ENCODE results near the gene CADPS2. TPM values are rescaled to one million over a fixed set of nuclear protein-coding genes. Genes with fewer than 3 reads are reported as not detected.

The CADPS2 gene
- total and polyA plus RNA-seq, 5 donors from 2014 or later = 0.07 TPM; not detected in 4

DNA sequence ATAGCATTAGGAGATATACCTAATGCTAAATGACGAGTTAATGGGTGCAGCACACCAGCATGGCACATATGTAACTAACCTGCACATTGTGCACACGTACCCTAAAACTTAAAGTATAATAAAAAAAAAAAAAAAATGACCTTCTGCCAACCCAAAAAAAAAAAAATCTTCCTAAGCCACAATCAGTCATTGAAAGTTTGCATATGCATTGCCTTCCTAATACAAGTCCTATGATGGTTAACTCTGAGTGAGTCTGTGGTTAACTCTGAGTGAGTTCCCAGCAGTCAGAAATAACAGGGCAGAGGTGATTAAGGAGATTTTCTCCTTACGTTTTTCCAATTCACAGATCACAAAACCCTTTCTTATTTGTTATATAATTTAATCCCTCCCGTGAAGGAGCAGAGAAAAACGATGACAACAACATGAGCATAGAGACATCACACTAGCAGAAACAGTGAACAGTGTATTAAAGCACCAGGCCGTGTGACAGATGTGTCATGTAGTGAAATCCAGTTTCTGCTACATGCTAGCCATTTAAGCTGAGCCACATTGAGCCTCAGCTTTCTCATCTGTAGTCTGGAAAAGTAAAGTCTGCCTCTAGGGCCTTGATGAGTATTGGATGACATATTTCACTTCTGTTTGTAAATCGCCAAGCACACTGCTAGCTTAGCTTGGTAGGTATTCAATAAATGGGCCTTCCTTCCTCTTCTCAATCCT, 176.2 kb downstream of the CADPS2 start:
- Mint-ChIP-seq H3K9me3 (peaks cover 0 to 17% (median 6%) of the 10 kb centered on the region in 7 donors), H3K36me3 (no peaks in the 10 kb centered on the region), H3K4me1 (no peaks in the 10 kb centered on the region), H3K27me3 (no peaks in the 10 kb centered on the region), H3K4me3 (no peak overlapping the region), H3K27ac (no peak overlapping the region)
- H3K27ac ChIP-seq (ENCODE audit: insufficient read depth, low read length, poor library complexity, severe bottlenecking) = no peak overlapping the region
- ATAC-seq (ENCODE audit: low read depth in 2 of 2) (no peak), DNase-seq (no peak)
- no peaks in the 10 kb centered on the region for H3K4me1 ChIP-seq (ENCODE audit: control insufficient read depth, insufficient read depth, low read length, poor library complexity, severe bottlenecking)
- H3K4me3 ChIP-seq (ENCODE audit: low read depth, low read length) = no peak overlapping the region
- no peaks in the 10 kb centered on the region for H3K36me3 ChIP-seq (ENCODE audit: control insufficient read depth, insufficient read depth, low read length)
- H3K9me3 ChIP-seq (ENCODE audit: control insufficient read depth in 2 of 2, low read length in 2 of 2) = no peaks in the 10 kb centered on the region
- no peaks in the 10 kb centered on the region for H3K27me3 ChIP-seq (ENCODE audit: control insufficient read depth, insufficient read depth, low read length)

DNA sequence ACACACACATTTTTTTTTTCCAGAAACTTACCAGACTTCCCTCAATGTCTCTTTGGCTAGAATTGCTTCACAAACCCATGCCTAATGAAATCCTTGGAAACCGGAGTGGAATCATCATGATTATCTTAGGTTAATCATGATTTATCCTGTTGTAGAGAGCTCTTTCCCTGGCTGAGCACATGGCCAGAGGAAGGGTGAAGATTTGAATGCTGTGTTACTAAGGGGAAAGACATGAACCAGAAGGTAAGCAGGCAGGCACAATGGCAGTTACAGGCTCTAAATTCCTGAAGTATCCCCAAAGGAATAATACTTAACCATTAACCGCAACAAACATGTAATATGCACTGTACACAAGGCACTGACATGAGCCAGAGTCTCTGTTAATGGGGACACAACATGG, 179.4 kb downstream of the CADPS2 start:
- no peaks in the 10 kb centered on the region for H3K9me3 ChIP-seq (ENCODE audit: control insufficient read depth in 2 of 2, low read length in 2 of 2)
- H3K36me3 Mint-ChIP-seq = no peaks in the 10 kb centered on the region
- H3K27me3 ChIP-seq (ENCODE audit: control insufficient read depth, insufficient read depth, low read length) = no peaks in the 10 kb centered on the region
- no peaks in the 10 kb centered on the region for H3K4me1 ChIP-seq (ENCODE audit: control insufficient read depth, insufficient read depth, low read length, poor library complexity, severe bottlenecking)
- H3K36me3 ChIP-seq (ENCODE audit: control insufficient read depth, insufficient read depth, low read length) = no peaks in the 10 kb centered on the region
- no peak overlapping the region for H3K27ac ChIP-seq (ENCODE audit: insufficient read depth, low read length, poor library complexity, severe bottlenecking)
- no peak for ATAC-seq (ENCODE audit: low read depth in 2 of 2)
- no peak overlapping the region for H3K4me3 ChIP-seq (ENCODE audit: low read depth, low read length)
- peaks cover 0 to 23% (median 5%) of the 10 kb centered on the region in 7 donors for H3K9me3 Mint-ChIP-seq
- H3K27me3 Mint-ChIP-seq = no peaks in the 10 kb centered on the region
- no peak overlapping the region for H3K4me3 Mint-ChIP-seq
- H3K4me1 Mint-ChIP-seq = no peaks in the 10 kb centered on the region
- no peak for DNase-seq
- H3K27ac Mint-ChIP-seq = no peak overlapping the region

DNA sequence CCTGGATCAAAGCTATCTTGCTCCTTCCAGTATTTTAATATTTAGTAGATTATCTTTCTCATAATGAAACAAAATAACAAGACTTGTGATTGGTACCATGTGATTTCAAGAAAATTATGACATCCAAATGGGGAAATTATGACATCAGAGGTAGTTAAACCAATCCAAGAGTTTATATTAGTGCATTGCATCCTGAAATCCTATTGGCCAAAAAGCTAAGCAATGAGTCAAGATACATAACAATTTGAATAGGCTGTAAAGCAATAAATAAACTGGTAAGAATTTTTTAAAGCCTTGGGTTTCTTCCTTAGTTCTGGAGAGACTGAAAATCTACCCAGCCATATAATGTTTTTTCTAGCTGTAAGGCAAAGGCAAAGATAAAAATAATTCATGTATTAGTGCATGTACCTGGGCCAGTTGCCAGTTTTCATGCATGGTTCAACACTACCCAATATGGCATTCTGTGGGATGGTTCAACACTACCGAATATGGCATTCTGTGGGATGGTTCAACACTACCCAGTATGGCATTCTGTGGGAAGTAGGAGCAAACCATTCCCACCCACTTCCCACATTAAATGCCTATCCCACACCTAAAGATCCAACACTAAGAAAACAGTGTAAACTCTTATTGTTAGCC, 183.3 kb downstream of the CADPS2 start, which contains the start of gene RNF148:
TSS of gene RNF148 (minus strand) at position 51 of the 639 bp plus-strand sequence. CDS start 172 bp downstream, outside the sequence.
- H3K27ac Mint-ChIP-seq = no peak within 1 kb of the TSS
- Histone ChIP-seq H3K27me3 (ENCODE audit: control insufficient read depth, insufficient read depth, low read length) (no peaks in the 10 kb centered on the region), H3K4me1 (ENCODE audit: control insufficient read depth, insufficient read depth, low read length, poor library complexity, severe bottlenecking) (no peaks in the 10 kb centered on the region), H3K4me3 (ENCODE audit: low read depth, low read length) (no peak within 1 kb of the TSS), H3K9me3 (ENCODE audit: control insufficient read depth in 2 of 2, low read length in 2 of 2) (no peaks in the 10 kb centered on the region), H3K27ac (ENCODE audit: insufficient read depth, low read length, poor library complexity, severe bottlenecking) (no peak within 1 kb of the TSS), H3K36me3 (ENCODE audit: control insufficient read depth, insufficient read depth, low read length) (no peaks in the 10 kb centered on the region)
- DNase-seq (no peak), ATAC-seq (ENCODE audit: low read depth in 2 of 2) (no peak)
- peaks cover 0 to 22% (median 6%) of the 10 kb centered on the region in 7 donors for H3K9me3 Mint-ChIP-seq
- no peaks in the 10 kb centered on the region for H3K27me3 Mint-ChIP-seq
- H3K36me3 Mint-ChIP-seq = no peaks in the 10 kb centered on the region
- no peak within 1 kb of the TSS for H3K4me3 Mint-ChIP-seq
- H3K4me1 Mint-ChIP-seq = no peaks in the 10 kb centered on the region

DNA sequence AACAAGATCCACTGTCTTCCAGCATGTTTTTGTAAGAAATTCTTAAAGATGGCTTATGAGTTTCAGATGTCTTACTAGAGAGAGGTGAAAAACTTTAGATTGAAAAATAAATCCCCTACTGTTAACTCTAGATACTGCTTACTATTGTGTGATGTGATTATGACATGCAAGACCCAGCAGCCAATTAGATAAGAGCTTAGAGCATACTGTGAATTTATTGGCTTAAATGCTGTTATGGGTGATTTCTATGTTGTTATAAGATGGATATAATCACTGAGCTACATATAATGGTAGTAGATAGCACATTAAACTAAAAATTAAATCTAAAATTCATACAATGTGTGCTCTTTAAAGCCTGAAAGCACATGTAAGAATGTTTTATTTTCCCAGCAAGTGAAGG, 187.2 kb downstream of the CADPS2 start, which contains the start of gene RNF133:
TSS of gene RNF133 (minus strand) at position 101 of the 400 bp plus-strand sequence. CDS start 199 bp downstream, outside the sequence.
- Histone ChIP-seq H3K27ac (ENCODE audit: insufficient read depth, low read length, poor library complexity, severe bottlenecking) (no peak within 1 kb of the TSS), H3K9me3 (ENCODE audit: control insufficient read depth in 2 of 2, low read length in 2 of 2) (no peaks in the 10 kb centered on the region), H3K27me3 (ENCODE audit: control insufficient read depth, insufficient read depth, low read length) (no peaks in the 10 kb centered on the region), H3K36me3 (ENCODE audit: control insufficient read depth, insufficient read depth, low read length) (no peaks in the 10 kb centered on the region), H3K4me3 (ENCODE audit: low read depth, low read length) (no peak within 1 kb of the TSS), H3K4me1 (ENCODE audit: control insufficient read depth, insufficient read depth, low read length, poor library complexity, severe bottlenecking) (no peaks in the 10 kb centered on the region)
- no peak for DNase-seq
- no peaks in the 10 kb centered on the region for H3K27me3 Mint-ChIP-seq
- no peak within 1 kb of the TSS for H3K4me3 Mint-ChIP-seq
- no peak for ATAC-seq (ENCODE audit: low read depth in 2 of 2)
- no peak within 1 kb of the TSS for H3K27ac Mint-ChIP-seq
- H3K36me3 Mint-ChIP-seq = no peaks in the 10 kb centered on the region
- H3K4me1 Mint-ChIP-seq = no peaks in the 10 kb centered on the region
- peaks cover 3 to 19% (median 9%) of the 10 kb centered on the region in 7 donors for H3K9me3 Mint-ChIP-seq

DNA sequence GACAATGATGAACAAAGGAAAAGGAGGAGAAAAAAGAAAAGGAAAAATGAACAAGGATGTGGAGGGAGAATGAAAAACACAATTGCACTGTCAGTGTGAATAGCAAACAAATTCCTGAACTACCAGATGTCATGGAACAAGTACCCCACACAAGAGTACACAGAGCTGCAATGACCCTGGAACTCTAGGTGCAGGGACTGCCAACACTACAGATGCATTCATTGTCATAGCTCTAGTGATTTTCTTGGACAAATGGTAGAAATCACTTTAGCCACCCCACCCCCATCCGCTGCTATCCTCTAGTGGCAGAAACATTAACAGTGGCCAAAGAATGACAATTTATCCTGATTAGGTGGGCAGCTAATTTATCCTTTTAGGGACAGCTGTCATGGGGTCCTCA, 190.4 kb downstream of the CADPS2 start:
- Mint-ChIP-seq H3K4me3 (no peak overlapping the region), H3K9me3 (peaks cover 6 to 18% (median 11%) of the 10 kb centered on the region in 7 donors), H3K27ac (no peak overlapping the region), H3K4me1 (no peaks in the 10 kb centered on the region), H3K36me3 (no peaks in the 10 kb centered on the region), H3K27me3 (no peaks in the 10 kb centered on the region)
- no peaks in the 10 kb centered on the region for H3K27me3 ChIP-seq (ENCODE audit: control insufficient read depth, insufficient read depth, low read length)
- no peak overlapping the region for H3K27ac ChIP-seq (ENCODE audit: insufficient read depth, low read length, poor library complexity, severe bottlenecking)
- DNase-seq (no peak), ATAC-seq (ENCODE audit: low read depth in 2 of 2) (no peak)
- H3K9me3 ChIP-seq (ENCODE audit: control insufficient read depth in 2 of 2, low read length in 2 of 2) = peaks cover 0 to 2% of the 10 kb centered on the region in 2 experiments
- H3K36me3 ChIP-seq (ENCODE audit: control insufficient read depth, insufficient read depth, low read length) = no peaks in the 10 kb centered on the region
- no peak overlapping the region for H3K4me3 ChIP-seq (ENCODE audit: low read depth, low read length)
- no peaks in the 10 kb centered on the region for H3K4me1 ChIP-seq (ENCODE audit: control insufficient read depth, insufficient read depth, low read length, poor library complexity, severe bottlenecking)

DNA sequence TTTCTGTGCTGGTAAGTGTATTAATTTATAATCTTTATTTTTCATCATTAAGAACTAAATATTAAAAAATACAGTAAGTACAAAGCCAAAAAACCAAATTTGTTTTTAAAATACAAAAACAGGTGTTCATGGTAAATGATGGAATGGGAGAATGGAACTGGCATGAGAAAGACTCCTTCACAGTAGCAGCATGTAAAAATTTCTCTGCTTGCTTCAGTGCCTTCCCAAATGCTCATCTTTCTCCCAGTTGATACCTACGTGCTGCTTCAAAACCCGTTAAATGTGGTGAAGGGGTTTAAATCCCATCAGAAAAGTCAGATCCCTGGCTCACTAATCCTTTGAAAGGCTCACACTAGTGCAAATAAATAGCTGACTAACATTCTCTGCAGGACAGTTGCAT, 191.6 kb downstream of the CADPS2 start:
- Mint-ChIP-seq H3K27me3 (no peaks in the 10 kb centered on the region), H3K9me3 (peaks cover 3 to 18% (median 8%) of the 10 kb centered on the region in 7 donors), H3K27ac (no peak overlapping the region), H3K4me1 (no peaks in the 10 kb centered on the region), H3K36me3 (no peaks in the 10 kb centered on the region), H3K4me3 (no peak overlapping the region)
- Histone ChIP-seq H3K9me3 (ENCODE audit: control insufficient read depth in 2 of 2, low read length in 2 of 2) (peaks cover 0 to 2% of the 10 kb centered on the region in 2 experiments), H3K27ac (ENCODE audit: insufficient read depth, low read length, poor library complexity, severe bottlenecking) (no peak overlapping the region), H3K36me3 (ENCODE audit: control insufficient read depth, insufficient read depth, low read length) (no peaks in the 10 kb centered on the region), H3K27me3 (ENCODE audit: control insufficient read depth, insufficient read depth, low read length) (no peaks in the 10 kb centered on the region), H3K4me3 (ENCODE audit: low read depth, low read length) (no peak overlapping the region), H3K4me1 (ENCODE audit: control insufficient read depth, insufficient read depth, low read length, poor library complexity, severe bottlenecking) (no peaks in the 10 kb centered on the region)
- no peak for ATAC-seq (ENCODE audit: low read depth in 2 of 2)
- DNase-seq = no peak

DNA sequence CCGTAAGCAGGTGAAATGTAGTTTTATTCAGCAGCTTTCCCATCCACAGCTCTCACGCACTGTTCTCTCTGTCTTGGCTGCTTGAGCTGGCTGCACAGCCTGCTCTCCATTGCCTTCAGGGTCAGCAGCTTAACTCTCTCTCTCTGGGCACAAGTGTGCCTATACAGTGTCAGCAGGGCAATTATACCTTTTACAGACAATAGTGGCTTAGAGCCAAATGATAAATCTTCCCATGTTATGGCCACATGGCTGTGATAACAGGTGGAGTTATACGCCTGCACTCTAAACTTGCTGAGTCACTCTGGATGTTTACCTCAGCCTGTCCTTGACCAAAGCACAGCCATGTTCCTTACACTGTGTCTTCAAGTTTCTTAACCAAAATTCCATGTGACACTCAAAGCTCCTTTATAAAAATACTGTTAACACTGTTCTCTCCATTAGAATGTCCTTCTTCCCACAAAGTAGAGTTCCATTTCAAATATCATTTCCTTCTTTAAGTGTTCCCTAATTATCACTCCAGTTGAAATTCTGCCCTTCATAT, 193.4 kb downstream of the CADPS2 start:
- H3K4me3 ChIP-seq (ENCODE audit: low read depth, low read length) = no peak overlapping the region
- Mint-ChIP-seq H3K36me3 (no peaks in the 10 kb centered on the region), H3K9me3 (peaks cover 2 to 17% (median 8%) of the 10 kb centered on the region in 7 donors), H3K4me3 (no peak overlapping the region), H3K4me1 (no peaks in the 10 kb centered on the region), H3K27ac (no peak overlapping the region), H3K27me3 (no peaks in the 10 kb centered on the region)
- H3K27me3 ChIP-seq (ENCODE audit: control insufficient read depth, insufficient read depth, low read length) = no peaks in the 10 kb centered on the region
- ATAC-seq (ENCODE audit: low read depth in 2 of 2) (no peak), DNase-seq (no peak)
- peaks cover 0 to 2% of the 10 kb centered on the region in 2 experiments for H3K9me3 ChIP-seq (ENCODE audit: control insufficient read depth in 2 of 2, low read length in 2 of 2)
- H3K27ac ChIP-seq (ENCODE audit: insufficient read depth, low read length, poor library complexity, severe bottlenecking) = no peak overlapping the region
- H3K36me3 ChIP-seq (ENCODE audit: control insufficient read depth, insufficient read depth, low read length) = no peaks in the 10 kb centered on the region
- no peaks in the 10 kb centered on the region for H3K4me1 ChIP-seq (ENCODE audit: control insufficient read depth, insufficient read depth, low read length, poor library complexity, severe bottlenecking)

Measured in CD4-positive, CD25-positive, alpha-beta regulatory T cell (primary cell).